Measurements from ENCODE around the gene CDK8.
"Not testable (repeated sequence)": the region's sequence is repeated elsewhere in the genome, so short reads cannot be mapped to it uniquely, and the experiment has no call there.

Gene CDK8

GRCh38 chr13:26280822-26281221, 26.9 kb downstream of the CDK8 start:
- no peaks in the 10 kb centered on the region for H3K4me1 ChIP-seq (ENCODE audit: control insufficient read depth, insufficient read depth, low read length)
- H3K27ac ChIP-seq (ENCODE audit: low read length) = no peak overlapping the region
- H3K36me3 ChIP-seq (ENCODE audit: control insufficient read depth in 2 of 2, insufficient read depth in 2 of 2, low read length in 2 of 2) = peaks cover 3 to 5% of the 10 kb centered on the region in 2 donors
- H3K27me3 ChIP-seq (ENCODE audit: control insufficient read depth in 1 of 2, insufficient read depth in 2 of 2, low read length in 2 of 2) = no peaks in the 10 kb centered on the region
- H3K9me3 ChIP-seq (ENCODE audit: control insufficient read depth in 2 of 2, low read length in 2 of 2) = no peaks in the 10 kb centered on the region
- H3K4me3 ChIP-seq (ENCODE audit: low read length in 2 of 2) = no peak overlapping the region
- H3K9ac ChIP-seq (ENCODE audit: low read length in 2 of 2) = no peak overlapping the region

- H3K27ac ChIP-seq (ENCODE audit: low read length); H3K36me3 ChIP-seq (ENCODE audit: control insufficient read depth in 2 of 2, insufficient read depth in 2 of 2, low read length in 2 of 2); H3K4me1 ChIP-seq (ENCODE audit: control insufficient read depth, insufficient read depth, low read length); H3K9ac ChIP-seq (ENCODE audit: low read length in 2 of 2); H3K4me3 ChIP-seq (ENCODE audit: low read length in 2 of 2); H3K27me3 ChIP-seq (ENCODE audit: control insufficient read depth in 1 of 2, insufficient read depth in 2 of 2, low read length in 2 of 2); H3K9me3 ChIP-seq (ENCODE audit: control insufficient read depth in 2 of 2, low read length in 2 of 2): not testable (repeated sequence)
Observed at GRCh38 chr13:26285911-26286310, 32.0 kb downstream of the CDK8 start.

- not testable (repeated sequence) for H3K9me3 ChIP-seq (ENCODE audit: control insufficient read depth in 2 of 2, low read length in 2 of 2); H3K36me3 ChIP-seq (ENCODE audit: control insufficient read depth in 2 of 2, insufficient read depth in 2 of 2, low read length in 2 of 2); H3K4me3 ChIP-seq (ENCODE audit: low read length in 2 of 2); H3K27ac ChIP-seq (ENCODE audit: low read length); H3K4me1 ChIP-seq (ENCODE audit: control insufficient read depth, insufficient read depth, low read length); H3K9ac ChIP-seq (ENCODE audit: low read length in 2 of 2); H3K27me3 ChIP-seq (ENCODE audit: control insufficient read depth in 1 of 2, insufficient read depth in 2 of 2, low read length in 2 of 2)
Observed at GRCh38 chr13:26288838-26289237, 34.9 kb downstream of the CDK8 start.

- Histone ChIP-seq H3K9me3 (ENCODE audit: control insufficient read depth in 2 of 2, low read length in 2 of 2) (no peaks in the 10 kb centered on the region), H3K4me1 (ENCODE audit: control insufficient read depth, insufficient read depth, low read length) (no peaks in the 10 kb centered on the region), H3K9ac (ENCODE audit: low read length in 2 of 2) (no peak overlapping the region), H3K27me3 (ENCODE audit: control insufficient read depth in 1 of 2, insufficient read depth in 2 of 2, low read length in 2 of 2) (no peaks in the 10 kb centered on the region), H3K4me3 (ENCODE audit: low read length in 2 of 2) (no peak overlapping the region), H3K27ac (ENCODE audit: low read length) (no peak overlapping the region), H3K36me3 (ENCODE audit: control insufficient read depth in 2 of 2, insufficient read depth in 2 of 2, low read length in 2 of 2) (no peaks in the 10 kb centered on the region)
Observed at GRCh38 chr13:26295812-26296211, 41.9 kb downstream of the CDK8 start.

- no peaks in the 10 kb centered on the region for H3K27me3 ChIP-seq (ENCODE audit: control insufficient read depth in 1 of 2, insufficient read depth in 2 of 2, low read length in 2 of 2)
- no peaks in the 10 kb centered on the region for H3K4me1 ChIP-seq (ENCODE audit: control insufficient read depth, insufficient read depth, low read length)
- no peak overlapping the region for H3K27ac ChIP-seq (ENCODE audit: low read length)
- H3K36me3 ChIP-seq (ENCODE audit: control insufficient read depth in 2 of 2, insufficient read depth in 2 of 2, low read length in 2 of 2) = no peaks in the 10 kb centered on the region
- H3K9me3 ChIP-seq (ENCODE audit: control insufficient read depth in 2 of 2, low read length in 2 of 2) = no peaks in the 10 kb centered on the region
- H3K4me3 ChIP-seq (ENCODE audit: low read length in 2 of 2) = no peak overlapping the region
- H3K9ac ChIP-seq (ENCODE audit: low read length in 2 of 2) = no peak overlapping the region
Observed at GRCh38 chr13:26299168-26299750, 45.3 kb downstream of the CDK8 start.

- Histone ChIP-seq H3K9me3 (ENCODE audit: control insufficient read depth in 2 of 2, low read length in 2 of 2) (no peaks in the 10 kb centered on the region), H3K9ac (ENCODE audit: low read length in 2 of 2) (no peak overlapping the region)
Observed at GRCh38 chr13:26300140-26300539, 46.2 kb downstream of the CDK8 start.

GRCh38 chr13:26305676-26306075, 51.7 kb downstream of the CDK8 start:
- H3K4me3 ChIP-seq (ENCODE audit: low read length in 2 of 2) = no peak overlapping the region
- no peaks in the 10 kb centered on the region for H3K27me3 ChIP-seq (ENCODE audit: control insufficient read depth in 1 of 2, insufficient read depth in 2 of 2, low read length in 2 of 2)
- no peak overlapping the region for H3K9ac ChIP-seq (ENCODE audit: low read length in 2 of 2)
- no peaks in the 10 kb centered on the region for H3K36me3 ChIP-seq (ENCODE audit: control insufficient read depth in 2 of 2, insufficient read depth in 2 of 2, low read length in 2 of 2)
- H3K4me1 ChIP-seq (ENCODE audit: control insufficient read depth, insufficient read depth, low read length) = no peaks in the 10 kb centered on the region
- no peak overlapping the region for H3K27ac ChIP-seq (ENCODE audit: low read length)
- no peaks in the 10 kb centered on the region for H3K9me3 ChIP-seq (ENCODE audit: control insufficient read depth in 2 of 2, low read length in 2 of 2)

More at GRCh38 chr13:26300140-26300539, 46.2 kb downstream of the CDK8 start:
- Histone ChIP-seq H3K4me1 (ENCODE audit: control insufficient read depth, insufficient read depth, low read length) (no peaks in the 10 kb centered on the region), H3K27me3 (ENCODE audit: control insufficient read depth in 1 of 2, insufficient read depth in 2 of 2, low read length in 2 of 2) (no peaks in the 10 kb centered on the region), H3K4me3 (ENCODE audit: low read length in 2 of 2) (no peak overlapping the region), H3K27ac (ENCODE audit: low read length) (no peak overlapping the region), H3K36me3 (ENCODE audit: control insufficient read depth in 2 of 2, insufficient read depth in 2 of 2, low read length in 2 of 2) (no peaks in the 10 kb centered on the region)

GRCh38 chr13:26307701-26308100, 53.8 kb downstream of the CDK8 start:
- Histone ChIP-seq H3K4me1 (ENCODE audit: control insufficient read depth, insufficient read depth, low read length) (no peaks in the 10 kb centered on the region), H3K27ac (ENCODE audit: low read length) (no peak overlapping the region), H3K4me3 (ENCODE audit: low read length in 2 of 2) (no peak overlapping the region), H3K9ac (ENCODE audit: low read length in 2 of 2) (no peak overlapping the region), H3K9me3 (ENCODE audit: control insufficient read depth in 2 of 2, low read length in 2 of 2) (no peaks in the 10 kb centered on the region), H3K27me3 (ENCODE audit: control insufficient read depth in 1 of 2, insufficient read depth in 2 of 2, low read length in 2 of 2) (no peaks in the 10 kb centered on the region), H3K36me3 (ENCODE audit: control insufficient read depth in 2 of 2, insufficient read depth in 2 of 2, low read length in 2 of 2) (no peaks in the 10 kb centered on the region)

- no peak overlapping the region for H3K9ac ChIP-seq (ENCODE audit: low read length in 2 of 2)
- no peaks in the 10 kb centered on the region for H3K27me3 ChIP-seq (ENCODE audit: control insufficient read depth in 1 of 2, insufficient read depth in 2 of 2, low read length in 2 of 2)
Observed at GRCh38 chr13:26308250-26308649, 54.3 kb downstream of the CDK8 start.

GRCh38 chr13:26308836-26309235, 54.9 kb downstream of the CDK8 start:
- H3K36me3 ChIP-seq (ENCODE audit: control insufficient read depth in 2 of 2, insufficient read depth in 2 of 2, low read length in 2 of 2) = no peaks in the 10 kb centered on the region
- H3K4me1 ChIP-seq (ENCODE audit: control insufficient read depth, insufficient read depth, low read length) = no peaks in the 10 kb centered on the region
- no peaks in the 10 kb centered on the region for H3K27me3 ChIP-seq (ENCODE audit: control insufficient read depth in 1 of 2, insufficient read depth in 2 of 2, low read length in 2 of 2)
- no peak overlapping the region for H3K27ac ChIP-seq (ENCODE audit: low read length)
- H3K9me3 ChIP-seq (ENCODE audit: control insufficient read depth in 2 of 2, low read length in 2 of 2) = no peaks in the 10 kb centered on the region
- H3K4me3 ChIP-seq (ENCODE audit: low read length in 2 of 2) = no peak overlapping the region
- H3K9ac ChIP-seq (ENCODE audit: low read length in 2 of 2) = no peak overlapping the region

More at GRCh38 chr13:26308250-26308649, 54.3 kb downstream of the CDK8 start:
- no peaks in the 10 kb centered on the region for H3K36me3 ChIP-seq (ENCODE audit: control insufficient read depth in 2 of 2, insufficient read depth in 2 of 2, low read length in 2 of 2)
- H3K27ac ChIP-seq (ENCODE audit: low read length) = no peak overlapping the region
- no peaks in the 10 kb centered on the region for H3K9me3 ChIP-seq (ENCODE audit: control insufficient read depth in 2 of 2, low read length in 2 of 2)
- H3K4me1 ChIP-seq (ENCODE audit: control insufficient read depth, insufficient read depth, low read length) = no peaks in the 10 kb centered on the region
- no peak overlapping the region for H3K4me3 ChIP-seq (ENCODE audit: low read length in 2 of 2)

- Histone ChIP-seq H3K4me1 (ENCODE audit: control insufficient read depth, insufficient read depth, low read length) (no peaks in the 10 kb centered on the region), H3K9me3 (ENCODE audit: control insufficient read depth in 2 of 2, low read length in 2 of 2) (no peaks in the 10 kb centered on the region), H3K9ac (ENCODE audit: low read length in 2 of 2) (no peak overlapping the region), H3K36me3 (ENCODE audit: control insufficient read depth in 2 of 2, insufficient read depth in 2 of 2, low read length in 2 of 2) (no peaks in the 10 kb centered on the region), H3K27ac (ENCODE audit: low read length) (no peak overlapping the region), H3K4me3 (ENCODE audit: low read length in 2 of 2) (no peak overlapping the region), H3K27me3 (ENCODE audit: control insufficient read depth in 1 of 2, insufficient read depth in 2 of 2, low read length in 2 of 2) (no peaks in the 10 kb centered on the region)
Observed at GRCh38 chr13:26310003-26310402, 56.1 kb downstream of the CDK8 start.
